Measurements from ENCODE around the gene CMTM4.

DNA sequence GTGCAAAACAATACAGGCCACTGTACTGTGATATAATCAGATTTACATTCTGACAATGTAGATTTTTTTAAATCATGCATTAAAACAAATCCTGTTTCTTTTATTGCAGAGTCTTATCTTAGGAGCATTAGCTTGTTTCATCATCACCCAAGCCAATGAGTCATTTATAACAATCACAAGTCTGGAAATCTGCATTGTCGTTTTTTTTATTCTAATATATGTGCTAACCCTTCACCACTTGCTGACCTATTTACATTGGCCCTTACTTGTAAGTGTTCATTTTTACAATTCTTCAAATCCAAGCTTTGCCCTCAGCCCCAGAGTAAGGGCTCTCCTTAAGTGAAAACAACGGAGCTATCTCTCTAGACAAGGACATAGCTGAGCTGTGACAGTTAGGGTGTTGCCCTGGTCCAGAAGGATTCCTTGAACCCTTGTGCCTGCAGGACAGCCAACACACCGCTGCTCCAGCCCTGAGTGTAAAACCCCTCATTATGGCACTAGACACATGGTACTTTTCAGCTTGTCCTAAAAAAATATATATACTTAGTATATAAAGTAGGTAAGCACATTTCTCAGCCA, 126.6 kb downstream of the CMTM4 start:
- TF ChIP-seq TAF1 (IDR thresholded peaks at IDR 0.05; ENCODE audit: borderline replicate concordance, low read depth, low read length) (no peak), EP300 (IDR thresholded peaks at IDR 0.05; ENCODE audit: borderline replicate concordance in 1 of 2, low read depth in 1 of 2, low read length in 1 of 2) (no peak), RAD21 (IDR thresholded peaks at IDR 0.05; ENCODE audit: low read length) (no peak), FOXM1 (IDR thresholded peaks at IDR 0.05; ENCODE audit: low read depth) (no peak), EZH2phosphoT487 (IDR thresholded peaks at IDR 0.05; ENCODE audit: borderline replicate concordance, low read depth) (no peak), MXI1 (IDR thresholded peaks at IDR 0.05; ENCODE audit: low read depth, low read length) (no peak), POLR2AphosphoS5 (IDR thresholded peaks at IDR 0.05; ENCODE audit: low read depth, low read length) (no peak), SIN3A (IDR thresholded peaks at IDR 0.05; ENCODE audit: borderline replicate concordance, low read depth, low read length) (no peak)
- TF ChIP-seq, protein P1, sequence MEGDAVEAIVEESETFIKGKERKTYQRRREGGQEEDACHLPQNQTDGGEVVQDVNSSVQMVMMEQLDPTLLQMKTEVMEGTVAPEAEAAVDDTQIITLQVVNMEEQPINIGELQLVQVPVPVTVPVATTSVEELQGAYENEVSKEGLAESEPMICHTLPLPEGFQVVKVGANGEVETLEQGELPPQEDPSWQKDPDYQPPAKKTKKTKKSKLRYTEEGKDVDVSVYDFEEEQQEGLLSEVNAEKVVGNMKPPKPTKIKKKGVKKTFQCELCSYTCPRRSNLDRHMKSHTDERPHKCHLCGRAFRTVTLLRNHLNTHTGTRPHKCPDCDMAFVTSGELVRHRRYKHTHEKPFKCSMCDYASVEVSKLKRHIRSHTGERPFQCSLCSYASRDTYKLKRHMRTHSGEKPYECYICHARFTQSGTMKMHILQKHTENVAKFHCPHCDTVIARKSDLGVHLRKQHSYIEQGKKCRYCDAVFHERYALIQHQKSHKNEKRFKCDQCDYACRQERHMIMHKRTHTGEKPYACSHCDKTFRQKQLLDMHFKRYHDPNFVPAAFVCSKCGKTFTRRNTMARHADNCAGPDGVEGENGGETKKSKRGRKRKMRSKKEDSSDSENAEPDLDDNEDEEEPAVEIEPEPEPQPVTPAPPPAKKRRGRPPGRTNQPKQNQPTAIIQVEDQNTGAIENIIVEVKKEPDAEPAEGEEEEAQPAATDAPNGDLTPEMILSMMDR (IDR thresholded peaks at IDR 0.05): no peak
- TF ChIP-seq, protein P2, sequence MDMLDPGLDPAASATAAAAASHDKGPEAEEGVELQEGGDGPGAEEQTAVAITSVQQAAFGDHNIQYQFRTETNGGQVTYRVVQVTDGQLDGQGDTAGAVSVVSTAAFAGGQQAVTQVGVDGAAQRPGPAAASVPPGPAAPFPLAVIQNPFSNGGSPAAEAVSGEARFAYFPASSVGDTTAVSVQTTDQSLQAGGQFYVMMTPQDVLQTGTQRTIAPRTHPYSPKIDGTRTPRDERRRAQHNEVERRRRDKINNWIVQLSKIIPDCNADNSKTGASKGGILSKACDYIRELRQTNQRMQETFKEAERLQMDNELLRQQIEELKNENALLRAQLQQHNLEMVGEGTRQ (IDR thresholded peaks at IDR 0.05; ENCODE audit: borderline replicate concordance, low read depth, low read length): no peak
